HK-2 (cell line): ENCODE results near the gene ZNF8.
"Not testable (repeated sequence)": the region's sequence is repeated elsewhere in the genome, so short reads cannot be mapped to it uniquely, and the experiment has no call there.

Source experiments
- DNase-seq: peaks from one replicate; pipeline ENCODE4 v3.0.0-alpha.2; 2018; ENCODE audit not compliant: unreplicated experiment

The ZNF8 gene

GRCh38 chr19:58336216-58336615 lies 57.5 kb downstream of the ZNF8 start:
- no peak for DNase-seq

GRCh38 chr19:58336820-58337219 lies 58.1 kb downstream of the ZNF8 start:
- no peak for DNase-seq

DNA sequence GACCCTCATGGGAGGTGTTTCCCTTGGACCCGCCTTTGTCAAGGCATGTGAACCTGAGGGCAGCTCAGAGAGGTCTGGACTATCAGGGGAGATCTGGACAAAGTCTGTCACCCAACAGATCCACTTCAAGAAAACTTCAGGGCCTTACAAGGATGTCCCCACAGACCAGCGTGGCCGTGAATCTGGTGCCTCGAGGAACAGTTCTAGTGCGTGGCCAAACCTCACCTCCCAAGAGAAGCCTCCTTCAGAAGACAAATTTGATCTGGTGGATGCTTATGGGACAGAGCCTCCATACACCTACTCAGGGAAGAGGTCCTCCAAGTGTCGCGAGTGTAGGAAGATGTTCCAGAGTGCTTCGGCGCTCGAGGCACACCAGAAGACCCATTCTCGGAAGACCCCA lies 59.6 kb downstream of the ZNF8 start:
- no peak for DNase-seq

- no peak for DNase-seq
These were observed 60.2 kb downstream of the ZNF8 start for GRCh38 chr19:58338825-58339558.

DNA sequence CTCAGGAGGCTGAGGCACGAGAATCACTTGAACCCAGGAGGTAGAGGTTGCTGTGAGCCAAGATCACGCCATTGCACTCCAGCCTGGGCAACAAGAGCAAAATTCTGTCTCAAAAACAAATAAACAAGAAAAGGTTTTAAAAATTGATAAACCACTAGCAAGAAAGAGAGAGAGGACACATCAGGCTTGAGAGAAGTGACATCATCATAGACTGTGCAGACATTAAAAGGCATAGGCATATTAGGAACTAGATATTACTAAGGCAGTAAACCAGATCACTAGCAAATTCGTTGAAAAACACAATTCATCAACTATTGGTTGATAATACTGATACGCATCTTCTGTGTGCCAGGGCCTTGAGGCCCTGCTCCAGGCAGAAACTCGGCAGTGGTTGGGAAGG lies 66.8 kb downstream of the ZNF8 start:
- DNase-seq: no peak

- peak; percentile 78 for DNase-seq
These were observed 68.5 kb downstream of the ZNF8 start for GRCh38 chr19:58346961-58347929.

GRCh38 chr19:58348080-58348479 lies 69.3 kb downstream of the ZNF8 start:
- not testable (repeated sequence) for DNase-seq

- DNase-seq: no peak
These were observed 70.8 kb downstream of the ZNF8 start for GRCh38 chr19:58349590-58349989.

DNA sequence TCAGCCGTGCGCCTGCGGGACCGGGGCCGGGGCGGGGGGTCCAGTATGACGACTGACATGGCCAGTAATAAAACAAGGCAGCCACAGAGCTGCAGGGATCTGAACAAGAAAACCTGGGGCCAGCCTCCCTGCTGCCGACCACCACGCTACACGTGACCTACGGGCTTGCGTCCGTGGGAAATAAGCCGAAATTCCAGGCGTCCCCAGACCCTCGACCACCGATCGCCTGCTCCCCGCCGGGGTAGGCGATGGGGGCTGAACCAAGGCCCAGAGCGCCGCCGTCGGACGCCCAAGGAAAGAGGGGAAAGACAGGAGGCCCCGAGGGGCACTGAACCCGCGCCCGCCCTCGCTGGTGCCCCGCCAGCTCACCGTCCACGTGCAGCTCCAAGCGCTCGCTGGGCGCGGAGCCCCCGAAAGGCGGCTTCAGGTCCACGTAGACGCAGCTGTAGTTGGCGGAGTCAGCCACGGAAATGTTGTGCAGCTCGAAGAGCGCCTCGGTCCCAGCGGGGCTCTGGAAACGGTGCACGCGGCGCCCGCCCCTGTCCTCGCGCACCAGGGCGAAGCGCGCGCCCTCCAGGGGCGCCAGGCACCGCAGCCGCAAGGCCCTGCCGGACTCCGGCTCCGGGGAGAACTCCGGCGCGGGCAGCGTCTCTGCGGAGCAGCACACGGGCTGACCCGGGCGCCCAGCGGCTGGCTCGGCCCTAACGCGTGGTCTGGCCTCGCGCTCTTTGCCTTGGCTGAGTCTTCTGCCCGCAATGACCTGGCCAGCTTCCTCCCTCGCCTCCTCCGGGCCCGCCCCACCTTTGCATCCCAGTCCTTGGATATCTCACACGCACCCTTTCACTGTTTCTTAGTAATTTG lies 71.5 kb downstream of the ZNF8 start:
- DNase-seq: no peak

- DNase-seq: no peak
These were observed 72.3 kb downstream of the ZNF8 start for GRCh38 chr19:58350871-58351557.

- no peak for DNase-seq
These were observed 72.8 kb downstream of the ZNF8 start for GRCh38 chr19:58351558-58351878.

DNA sequence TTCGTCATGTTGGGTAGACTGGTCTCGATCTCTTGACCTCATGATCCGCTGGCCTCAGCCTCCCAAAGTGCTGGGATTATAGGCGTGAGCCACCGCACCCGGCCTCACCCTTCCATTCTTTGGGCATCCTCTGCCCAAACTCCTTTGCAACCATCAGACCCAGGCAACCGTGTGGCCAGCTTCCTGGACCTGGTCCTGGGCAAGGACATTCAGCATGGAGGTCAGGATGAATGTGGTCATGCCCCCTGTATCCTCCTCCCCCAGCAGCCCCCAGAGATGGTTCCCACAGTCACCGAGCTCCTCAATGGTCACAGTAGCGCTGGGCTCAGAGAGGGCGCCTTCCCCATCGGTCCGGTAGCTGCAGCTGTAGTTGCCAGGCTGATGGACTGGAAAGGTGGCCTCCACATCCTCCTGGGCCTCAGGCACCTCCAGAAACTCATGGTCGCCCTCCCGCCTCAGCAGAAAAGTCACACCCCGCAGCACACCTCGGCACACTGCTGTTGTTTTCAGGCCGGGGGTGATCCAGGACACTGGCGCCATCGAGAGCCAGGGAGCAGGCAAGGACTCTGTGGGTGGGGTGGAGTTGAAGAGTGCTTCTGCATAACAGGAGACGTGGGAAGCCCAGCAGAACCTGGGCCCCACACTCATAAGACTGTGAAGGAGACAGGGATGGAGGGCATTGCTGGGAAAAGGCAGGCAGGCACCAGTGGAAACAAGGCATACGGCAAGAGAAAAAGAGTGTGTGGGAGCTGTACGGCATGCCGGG lies 73.4 kb downstream of the ZNF8 start:
- no peak for DNase-seq
